ENCODE measurements around the gene ATF4. TPM values are rescaled to one million over a fixed set of nuclear protein-coding genes. Genes with fewer than 3 reads are reported as not detected.
A peak's percentile ranks its signal among the peaks of the same experiment; 100 is the strongest.
"Not testable (repeated sequence)": the region's sequence is repeated elsewhere in the genome, so short reads cannot be mapped to it uniquely, and the experiment has no call there.

The ATF4 gene
- total RNA-seq, 1 donor from 2014 or later: 363 TPM

GRCh38 chr22:39518996-39519680, 1.2 kb upstream of the ATF4 start:
- Mint-ChIP-seq H3K4me1 (peaks cover 55% of the 10 kb centered on the region), H3K27me3 (peaks cover 2% of the 10 kb centered on the region), H3K36me3 (ENCODE audit: low read depth) (peaks cover 66% of the 10 kb centered on the region), H3K27ac (peak overlapping the region; percentile 98), H3K9me3 (no peaks in the 10 kb centered on the region), H3K4me3 (peak overlapping the region; percentile 91)
- no peak for ATAC-seq (ENCODE audit: low read depth)
- no peak for DNase-seq
- TF ChIP-seq CTCF (IDR thresholded peaks at IDR 0.05): no peak
- POLR2A ChIA-PET: interaction anchor here (0.6 to 3.6 kb wide), 47 partner anchors 9 to 1862 kb away, joined by 3 to 111 read pairs (median 6); partner anchors contain the start of genes C22orf23, CBX7, GTPBP1 and MIEF1
- CTCF ChIA-PET: interaction anchor here (1.0 to 3.5 kb wide), 8 partner anchors 10 to 525 kb away, joined by 3 to 23 read pairs (median 6); partner anchors contain the start of genes MIEF1 and TAB1
- intact Hi-C loops (cut with micrococcal nuclease): loop anchor here (1.0 kb wide), 1 partner anchor 168 kb away; no protein-coding TSS in a partner anchor

DNA sequence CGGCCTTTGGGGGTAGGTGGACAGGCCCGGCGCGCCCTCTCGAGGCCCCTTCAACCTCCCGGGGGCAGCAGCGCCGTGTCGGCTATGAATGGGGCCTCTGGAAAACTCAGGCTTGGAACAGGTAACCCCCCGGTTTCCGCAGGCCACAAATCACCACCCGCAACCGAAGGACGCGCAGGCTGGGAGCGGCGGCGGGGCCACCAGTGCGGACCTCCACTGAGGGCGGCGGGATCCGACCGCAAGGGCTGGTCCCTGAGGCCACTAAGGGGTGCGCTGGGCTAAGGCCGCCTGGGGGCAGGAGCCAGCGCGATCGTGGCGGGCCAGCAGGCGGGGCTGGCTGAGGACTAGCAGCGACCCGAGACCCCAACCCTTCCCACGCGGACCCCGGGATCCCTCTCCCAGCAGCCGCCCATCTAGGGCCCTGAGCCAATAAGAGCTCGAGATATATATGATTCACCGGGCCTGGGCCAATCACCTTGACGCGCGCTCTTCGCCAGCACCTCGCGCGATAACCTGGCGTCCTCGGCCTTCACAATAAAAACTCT, 609 bp upstream of the ATF4 start:
- H3K4me1 Mint-ChIP-seq: peaks cover 55% of the 10 kb centered on the region
- peaks cover 65% of the 10 kb centered on the region for H3K36me3 Mint-ChIP-seq (ENCODE audit: low read depth)
- ChIA-PET CTCF (interaction anchor here (0.6 to 2.2 kb wide), 10 partner anchors 10 to 524 kb away, joined by 3 to 22 read pairs (median 4); partner anchors contain the start of genes MIEF1 and TAB1), POLR2A (interaction anchor here (0.6 to 2.7 kb wide), 61 partner anchors 9 to 1862 kb away, joined by 3 to 111 read pairs (median 5); partner anchors contain the start of genes ANKRD54, C22orf23, CBX7 and GTPBP1)
- TF ChIP-seq CTCF (IDR thresholded peaks at IDR 0.05): no peak
- peak overlapping the region; percentile 98 for H3K27ac Mint-ChIP-seq
- no peaks in the 10 kb centered on the region for H3K9me3 Mint-ChIP-seq
- H3K4me3 Mint-ChIP-seq: peak overlapping the region; percentile 91
- DNase-seq: peak; percentile 86
- peaks cover 2% of the 10 kb centered on the region for H3K27me3 Mint-ChIP-seq
- intact Hi-C loops (cut with micrococcal nuclease): loop anchor here (1.0 to 2.0 kb wide), 9 partner anchors 13 to 1767 kb away; partner anchors contain the start of genes CBX7, MIEF1, RANGAP1 and RPL3
- peak; percentile 91 for ATAC-seq (ENCODE audit: low read depth)

DNA sequence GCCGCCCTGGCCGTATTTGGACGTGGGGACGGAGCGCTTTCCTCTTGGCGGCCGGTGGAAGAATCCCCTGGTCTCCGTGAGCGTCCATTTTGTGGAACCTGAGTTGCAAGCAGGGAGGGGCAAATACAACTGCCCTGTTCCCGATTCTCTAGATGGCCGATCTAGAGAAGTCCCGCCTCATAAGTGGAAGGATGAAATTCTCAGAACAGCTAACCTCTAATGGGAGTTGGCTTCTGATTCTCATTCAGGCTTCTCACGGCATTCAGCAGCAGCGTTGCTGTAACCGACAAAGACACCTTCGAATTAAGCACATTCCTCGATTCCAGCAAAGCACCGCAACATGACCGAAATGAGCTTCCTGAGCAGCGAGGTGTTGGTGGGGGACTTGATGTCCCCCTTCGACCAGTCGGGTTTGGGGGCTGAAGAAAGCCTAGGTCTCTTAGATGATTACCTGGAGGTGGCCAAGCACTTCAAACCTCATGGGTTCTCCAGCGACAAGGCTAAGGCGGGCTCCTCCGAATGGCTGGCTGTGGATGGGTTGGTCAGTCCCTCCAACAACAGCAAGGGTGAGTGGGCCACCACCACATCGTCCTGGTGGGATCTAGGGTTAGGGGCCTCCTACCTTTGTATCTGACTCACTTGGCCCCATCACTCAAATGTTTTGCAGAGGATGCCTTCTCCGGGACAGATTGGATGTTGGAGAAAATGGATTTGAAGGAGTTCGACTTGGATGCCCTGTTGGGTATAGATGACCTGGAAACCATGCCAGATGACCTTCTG, 934 bp downstream of the ATF4 start:
- H3K36me3 Mint-ChIP-seq (ENCODE audit: low read depth): peaks cover 62% of the 10 kb centered on the region

DNA sequence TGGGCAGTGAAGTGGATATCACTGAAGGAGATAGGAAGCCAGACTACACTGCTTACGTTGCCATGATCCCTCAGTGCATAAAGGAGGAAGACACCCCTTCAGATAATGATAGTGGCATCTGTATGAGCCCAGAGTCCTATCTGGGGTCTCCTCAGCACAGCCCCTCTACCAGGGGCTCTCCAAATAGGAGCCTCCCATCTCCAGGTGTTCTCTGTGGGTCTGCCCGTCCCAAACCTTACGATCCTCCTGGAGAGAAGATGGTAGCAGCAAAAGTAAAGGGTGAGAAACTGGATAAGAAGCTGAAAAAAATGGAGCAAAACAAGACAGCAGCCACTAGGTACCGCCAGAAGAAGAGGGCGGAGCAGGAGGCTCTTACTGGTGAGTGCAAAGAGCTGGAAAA, 1.7 kb downstream of the ATF4 start:
- DNase-seq; H3K9me3 Mint-ChIP-seq; CTCF ChIA-PET; ATAC-seq (ENCODE audit: low read depth); H3K27me3 Mint-ChIP-seq; intact Hi-C loops (cut with micrococcal nuclease): not testable (repeated sequence)
- peak overlapping the region; percentile 91 for H3K4me3 Mint-ChIP-seq
- peaks cover 61% of the 10 kb centered on the region for H3K36me3 Mint-ChIP-seq (ENCODE audit: low read depth)
- POLR2A ChIA-PET: interaction anchor here (0.7 to 3.9 kb wide), 12 partner anchors 10 to 767 kb away, joined by 3 to 19 read pairs (median 4); partner anchors contain the start of genes MIEF1, RPL3 and RPS19BP1
- peak overlapping the region; percentile 98 for H3K27ac Mint-ChIP-seq
- H3K4me1 Mint-ChIP-seq: peaks cover 65% of the 10 kb centered on the region

More for the DNA sequence above, 934 bp downstream of the ATF4 start:
- not testable (repeated sequence) for ATAC-seq (ENCODE audit: low read depth); DNase-seq; H3K27me3 Mint-ChIP-seq; H3K9me3 Mint-ChIP-seq
- peak overlapping the region; percentile 98 for H3K27ac Mint-ChIP-seq
- peaks cover 60% of the 10 kb centered on the region for H3K4me1 Mint-ChIP-seq
- peak overlapping the region; percentile 91 for H3K4me3 Mint-ChIP-seq
- ChIA-PET POLR2A (interaction anchor here (0.7 to 2.7 kb wide), 19 partner anchors 9 to 1863 kb away, joined by 3 to 111 read pairs (median 8); partner anchors contain the start of genes CBX7, MIEF1, PDXP and RPL3), CTCF (interaction anchor here (2.2 kb wide), 1 partner anchor 8 kb away, joined by 22 read pairs; no protein-coding TSS in a partner anchor)
- intact Hi-C loops (cut with micrococcal nuclease): loop anchor here (2.0 kb wide), 3 partner anchors 74 to 1766 kb away; partner anchors contain the start of genes CBX7 and RANGAP1

GRCh38 chr22:39522567-39523300, 2.4 kb downstream of the ATF4 start:
- intact Hi-C loops (cut with micrococcal nuclease): no loop called here
- H3K9me3 Mint-ChIP-seq: no peaks in the 10 kb centered on the region
- ChIA-PET POLR2A (interaction anchor here (0.6 to 3.9 kb wide), 15 partner anchors 9 to 768 kb away, joined by 3 to 19 read pairs (median 4); partner anchors contain the start of genes MIEF1, RPL3 and RPS19BP1), CTCF (interaction anchor here (0.8 to 1.0 kb wide), 2 partner anchors 86 to 514 kb away, joined by 3 read pairs; no protein-coding TSS in a partner anchor)
- H3K36me3 Mint-ChIP-seq (ENCODE audit: low read depth): peaks cover 62% of the 10 kb centered on the region
- peaks cover 71% of the 10 kb centered on the region for H3K4me1 Mint-ChIP-seq
- peaks cover 2% of the 10 kb centered on the region for H3K27me3 Mint-ChIP-seq
- H3K4me3 Mint-ChIP-seq: peak overlapping the region; percentile 91
- no peak for TF ChIP-seq CTCF (IDR thresholded peaks at IDR 0.05)
- peak overlapping the region; percentile 98 for H3K27ac Mint-ChIP-seq
- no peak for ATAC-seq (ENCODE audit: low read depth)
- no peak for DNase-seq

All from activated B cell treated with CpG ODN at 0.5 μM for 24 hours (primary cell).